T-helper 2 cell treated with Interferon-gamma antibody and Interleukin-4, amounts not matched to agents 5 μg/mL and 100 μg/mL, for 36 hours (primary cell): Measurements from ENCODE around the gene ABLIM1.

Experiments used
- DNase-seq: peaks from one replicate; pipeline ENCODE4 v3.0.0; 2021; ENCODE audit warnings: low spot score
- H3K27ac Mint-ChIP-seq: one replicate; pipeline ENCODE4 v1.8.0; 2021; ENCODE audit warnings: mild to moderate bottlenecking, mixed read lengths
- H3K27me3 Mint-ChIP-seq: one replicate; pipeline ENCODE4 v1.8.0; 2021; ENCODE audit warnings: low read depth, mixed read lengths
- H3K36me3 Mint-ChIP-seq: one replicate; pipeline ENCODE4 v1.8.0; 2021; ENCODE audit warnings: low read depth, mixed read lengths
- H3K4me1 Mint-ChIP-seq: one replicate; pipeline ENCODE4 v1.8.0; 2021; ENCODE audit warnings: low read depth, mixed read lengths
- H3K4me3 Mint-ChIP-seq: one replicate; pipeline ENCODE4 v1.8.0; 2022; ENCODE audit warnings: mild to moderate bottlenecking, moderate library complexity, mixed read lengths
- H3K9me3 Mint-ChIP-seq: one replicate; pipeline ENCODE4 v1.8.0; 2021; ENCODE audit warnings: mixed read lengths

Gene ABLIM1

GRCh38 chr10:114392112-114392835 is 265.8 kb downstream of the ABLIM1 start:
- peaks cover 3% of the 10 kb centered on the region for H3K36me3 Mint-ChIP-seq
- DNase-seq, result no peak
- H3K4me1 Mint-ChIP-seq, result peaks cover 16% of the 10 kb centered on the region
- H3K4me3 Mint-ChIP-seq, result no peak overlapping the region
- peaks cover 32% of the 10 kb centered on the region for H3K27me3 Mint-ChIP-seq
- peaks cover 17% of the 10 kb centered on the region for H3K9me3 Mint-ChIP-seq
- no peak overlapping the region for H3K27ac Mint-ChIP-seq

- no peak for DNase-seq
- H3K4me1 Mint-ChIP-seq, result peaks cover 15% of the 10 kb centered on the region
- H3K9me3 Mint-ChIP-seq, result peaks cover 17% of the 10 kb centered on the region
- H3K36me3 Mint-ChIP-seq, result peaks cover 3% of the 10 kb centered on the region
- H3K27ac Mint-ChIP-seq, result no peak overlapping the region
- peaks cover 25% of the 10 kb centered on the region for H3K27me3 Mint-ChIP-seq
- H3K4me3 Mint-ChIP-seq, result no peak overlapping the region
Measured at GRCh38 chr10:114391599-114391998, 266.5 kb downstream of the ABLIM1 start.

GRCh38 chr10:114389426-114389825 is 268.6 kb downstream of the ABLIM1 start:
- peaks cover 10% of the 10 kb centered on the region for H3K4me1 Mint-ChIP-seq
- no peak overlapping the region for H3K27ac Mint-ChIP-seq
- no peak overlapping the region for H3K4me3 Mint-ChIP-seq
- peaks cover 17% of the 10 kb centered on the region for H3K9me3 Mint-ChIP-seq
- peaks cover 5% of the 10 kb centered on the region for H3K27me3 Mint-ChIP-seq
- DNase-seq, result no peak
- H3K36me3 Mint-ChIP-seq, result peaks cover 3% of the 10 kb centered on the region

- Mint-ChIP-seq H3K36me3 (peaks cover 3% of the 10 kb centered on the region), H3K4me3 (no peak overlapping the region), H3K9me3 (peaks cover 17% of the 10 kb centered on the region), H3K27ac (peak overlapping the region; percentile 10), H3K4me1 (peaks cover 9% of the 10 kb centered on the region), H3K27me3 (no peaks in the 10 kb centered on the region)
- peak; percentile 17 for DNase-seq
Measured at GRCh38 chr10:114388275-114388674, 269.8 kb downstream of the ABLIM1 start.

GRCh38 chr10:114387784-114388183 is 270.3 kb downstream of the ABLIM1 start:
- H3K27me3 Mint-ChIP-seq, result peaks cover 4% of the 10 kb centered on the region
- H3K9me3 Mint-ChIP-seq, result peaks cover 17% of the 10 kb centered on the region
- H3K4me3 Mint-ChIP-seq, result no peak overlapping the region
- H3K27ac Mint-ChIP-seq, result no peak overlapping the region
- peaks cover 3% of the 10 kb centered on the region for H3K36me3 Mint-ChIP-seq
- peaks cover 9% of the 10 kb centered on the region for H3K4me1 Mint-ChIP-seq
- DNase-seq, result no peak

DNA sequence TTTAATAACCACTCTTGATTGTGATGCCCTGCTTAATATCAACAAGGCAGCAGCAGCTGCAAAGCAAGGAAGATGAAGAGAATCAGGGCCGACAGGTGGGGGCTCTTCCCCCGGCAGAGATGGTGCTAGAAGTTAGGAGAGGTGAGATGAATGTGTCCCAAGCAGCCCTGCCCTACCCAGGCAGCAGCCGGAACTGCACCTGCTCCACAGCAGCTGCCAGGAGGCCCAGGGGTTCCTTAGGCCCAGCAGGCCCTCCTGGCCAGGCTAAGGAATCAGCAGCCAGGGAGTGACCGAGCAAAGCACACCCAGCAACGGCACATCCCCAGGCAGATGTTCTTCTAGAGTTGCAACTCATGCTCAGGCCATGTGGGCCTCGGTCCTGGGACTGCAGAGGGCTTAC is 271.6 kb downstream of the ABLIM1 start:
- Mint-ChIP-seq H3K4me3 (no peak overlapping the region), H3K9me3 (peaks cover 17% of the 10 kb centered on the region), H3K36me3 (peaks cover 3% of the 10 kb centered on the region)

DNA sequence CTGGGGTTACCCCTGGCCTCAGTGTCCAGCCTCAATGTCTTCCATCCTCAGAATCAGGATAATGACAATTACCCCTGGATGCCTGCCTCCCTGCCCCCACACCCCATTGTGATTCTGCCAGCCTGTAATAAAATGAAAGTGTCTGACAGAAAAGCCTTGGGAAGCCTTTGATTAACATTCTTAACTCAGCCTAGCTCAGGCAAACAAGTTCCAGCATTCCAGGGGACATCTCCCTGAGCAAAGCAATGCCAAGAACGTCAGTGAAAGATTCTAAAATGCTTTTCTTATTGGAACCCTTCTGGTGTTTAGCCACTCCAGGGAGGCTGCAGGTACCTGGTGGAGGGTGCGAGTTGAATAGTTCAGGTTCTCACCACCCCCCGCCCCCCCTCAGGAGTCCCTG is 272.5 kb downstream of the ABLIM1 start:
- Mint-ChIP-seq H3K36me3 (peaks cover 3% of the 10 kb centered on the region), H3K4me1 (peaks cover 9% of the 10 kb centered on the region), H3K9me3 (peaks cover 17% of the 10 kb centered on the region), H3K27ac (no peak overlapping the region), H3K4me3 (no peak overlapping the region), H3K27me3 (peaks cover 13% of the 10 kb centered on the region)
- no peak for DNase-seq

More for the DNA sequence above, 271.6 kb downstream of the ABLIM1 start:
- Mint-ChIP-seq H3K27ac (no peak overlapping the region), H3K27me3 (peaks cover 7% of the 10 kb centered on the region), H3K4me1 (peaks cover 9% of the 10 kb centered on the region)
- DNase-seq, result no peak

DNA sequence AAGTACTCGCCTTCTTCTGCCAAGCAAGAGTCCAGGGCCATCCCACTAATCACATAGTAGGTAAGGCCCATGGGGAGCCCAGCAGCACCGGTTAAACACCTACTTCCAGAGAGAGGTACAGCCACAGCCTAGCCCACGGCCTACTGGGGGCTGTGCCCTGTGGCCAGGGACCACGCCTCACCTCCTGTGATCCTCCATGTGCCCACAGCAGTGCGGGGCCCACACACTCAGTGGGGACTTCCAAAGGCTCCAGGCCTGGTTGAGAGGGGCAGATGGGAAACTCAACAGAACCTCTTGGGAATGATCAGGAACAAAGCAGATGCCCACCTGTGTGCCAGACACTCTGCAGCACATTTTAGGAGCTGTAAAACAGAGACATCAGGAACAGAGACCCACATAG is 273.5 kb downstream of the ABLIM1 start:
- H3K27ac Mint-ChIP-seq, result no peak overlapping the region
- H3K27me3 Mint-ChIP-seq, result peaks cover 16% of the 10 kb centered on the region
- DNase-seq, result no peak
- H3K4me1 Mint-ChIP-seq, result peaks cover 9% of the 10 kb centered on the region
- peaks cover 11% of the 10 kb centered on the region for H3K9me3 Mint-ChIP-seq
- no peak overlapping the region for H3K4me3 Mint-ChIP-seq
- peaks cover 3% of the 10 kb centered on the region for H3K36me3 Mint-ChIP-seq

DNA sequence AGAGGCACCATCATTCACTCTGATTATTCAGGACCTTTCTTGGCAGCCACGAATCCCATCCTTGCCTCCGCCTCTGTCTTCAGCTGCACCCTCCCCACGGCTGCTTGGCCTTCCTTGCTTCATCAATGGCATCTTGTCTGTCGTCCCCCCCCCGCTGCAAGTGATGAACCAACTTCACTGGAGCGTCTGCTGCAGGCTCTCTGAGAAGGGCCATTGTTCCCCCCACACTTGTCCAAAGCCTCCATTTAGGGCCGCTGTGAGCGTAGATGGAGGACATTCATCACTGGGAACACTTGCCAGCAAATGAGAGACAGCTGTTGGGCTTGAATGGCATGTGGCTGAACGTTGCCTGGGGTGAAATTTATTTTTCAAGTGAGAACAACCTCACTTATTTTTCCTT is 273.9 kb downstream of the ABLIM1 start:
- Mint-ChIP-seq H3K4me1 (peaks cover 9% of the 10 kb centered on the region), H3K36me3 (peaks cover 3% of the 10 kb centered on the region), H3K9me3 (peaks cover 11% of the 10 kb centered on the region), H3K4me3 (no peak overlapping the region), H3K27me3 (peaks cover 16% of the 10 kb centered on the region), H3K27ac (no peak overlapping the region)
- no peak for DNase-seq
